Loucy (cell line): ENCODE results near the gene RCL1.

Experiments used
- H2AFZ ChIP-seq: fragments of 200-600 bp; sonication (generic); 2 replicates; pipeline ENCODE4 v1.6.0; 2016; ENCODE audit warnings: antibody characterized with exemption, mild to moderate bottlenecking, low read length, moderate library complexity
- H3F3A ChIP-seq: fragments of 200-600 bp; 2 replicates; pipeline ENCODE4 v1.6.0; 2016; ENCODE audit warnings: antibody characterized with exemption, low read depth, mild to moderate bottlenecking
- H3K27me3 ChIP-seq: fragments of 200-600 bp; sonication (generic); 2 replicates; pipeline ENCODE4 v1.6.1; 2014; ENCODE audit warnings: low read length, mild to moderate bottlenecking; ENCODE audit not compliant: insufficient read depth, poor library complexity, severe bottlenecking
- H3K36me3 ChIP-seq: fragments of 200-600 bp; sonication (generic); 2 replicates; pipeline ENCODE4 v1.6.1; 2016; ENCODE audit warnings: low read length; ENCODE audit not compliant: insufficient read depth
- H3K4me1 ChIP-seq: fragments of 200-600 bp; sonication (generic); 2 replicates; pipeline ENCODE4 v1.5.1; 2014; ENCODE audit warnings: low read length, mild to moderate bottlenecking; ENCODE audit not compliant: insufficient read depth, poor library complexity, severe bottlenecking
- H3K4me2 ChIP-seq: fragments of 200-600 bp; sonication (generic); 2 replicates; pipeline ENCODE4 v1.6.0; 2014; ENCODE audit warnings: antibody characterized with exemption, low read length, low read depth, mild to moderate bottlenecking; ENCODE audit not compliant: poor library complexity, severe bottlenecking
- H3K4me3 ChIP-seq: fragments of 200-600 bp; sonication (generic); 2 replicates; pipeline ENCODE4 v1.5.1; 2014; ENCODE audit warnings: low read length, mild to moderate bottlenecking, mixed read lengths; ENCODE audit not compliant: poor library complexity, severe bottlenecking
- H3K79me2 ChIP-seq: fragments of 200-600 bp; sonication (generic); 2 replicates; pipeline ENCODE4 v1.6.1; 2014; ENCODE audit warnings: low read length; ENCODE audit not compliant: insufficient read depth
- H3K9ac ChIP-seq: fragments of 200-600 bp; sonication (generic); 2 replicates; pipeline ENCODE4 v1.6.0; 2014; ENCODE audit warnings: mild to moderate bottlenecking, low read depth, low read length, moderate library complexity; ENCODE audit not compliant: poor library complexity, severe bottlenecking
- H3K9me2 ChIP-seq: fragments of 200-600 bp; sonication (generic); replicated peaks from 2 replicates; pipeline ENCODE4 v1.6.1; 2016; ENCODE audit warnings: low read depth, low read length, mixed read lengths
- H3K9me3 ChIP-seq: fragments of 200-600 bp; sonication (generic); 2 replicates; pipeline ENCODE4 v1.6.1; 2014; ENCODE audit warnings: mild to moderate bottlenecking, antibody characterized with exemption, low read length, low read depth; ENCODE audit not compliant: insufficient read depth
- H4K20me1 ChIP-seq: fragments of 200-600 bp; sonication (generic); 2 replicates; pipeline ENCODE4 v1.6.0; 2014; ENCODE audit warnings: antibody characterized with exemption, low read length, mild to moderate bottlenecking; ENCODE audit not compliant: insufficient read depth, poor library complexity, severe bottlenecking
- CTCF ChIP-seq: fragments of 200-600 bp; sonication (generic); conservative IDR thresholded peaks from 2 replicates; pipeline ENCODE4 v1.5.1; 2014; ENCODE audit warnings: mild to moderate bottlenecking, antibody characterized with exemption, low read length
- EZH2phosphoT487 ChIP-seq: fragments of 200-600 bp; IDR thresholded peaks from 2 replicates; pipeline ENCODE4 v1.6.1; 2018; ENCODE audit warnings: antibody characterized with exemption, mild to moderate bottlenecking, moderate library complexity, borderline replicate concordance

Gene RCL1

DNA sequence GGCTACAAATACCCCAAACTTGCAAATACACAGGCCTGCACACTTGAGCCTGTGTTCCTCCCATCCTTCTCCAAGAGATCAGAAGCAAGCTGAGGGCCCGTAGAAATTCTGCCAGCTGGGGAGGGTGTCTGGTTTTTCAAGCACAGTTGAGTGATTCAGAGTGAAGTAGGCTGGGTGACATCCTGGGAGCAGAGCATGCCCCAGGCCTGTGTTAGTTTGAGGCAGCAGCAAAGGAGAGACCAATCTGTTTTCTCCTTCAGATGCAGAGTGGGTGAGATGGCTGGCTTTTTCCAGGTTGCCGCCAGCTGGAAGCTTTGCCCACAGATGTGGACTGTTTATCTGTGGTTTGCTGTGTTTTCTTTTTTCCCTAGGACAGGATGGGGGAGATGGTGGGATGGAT is 63.1 kb downstream of the RCL1 start:
- Histone ChIP-seq H3K4me2 (no peak overlapping the region), H3K27me3 (no peaks in the 10 kb centered on the region), H3K9ac (no peak overlapping the region), H3K36me3 (peaks cover 46% of the 10 kb centered on the region; the same call in 1 of the 2 replicates), H3K4me1 (peaks cover 28% of the 10 kb centered on the region), H3K9me3 (no peaks in the 10 kb centered on the region), H3F3A (no peaks in the 10 kb centered on the region), H4K20me1 (no peaks in the 10 kb centered on the region), H3K4me3 (no peak overlapping the region), H3K9me2 (no peaks in the 10 kb centered on the region), H3K79me2 (no peaks in the 10 kb centered on the region), H2AFZ (no peak overlapping the region)
- TF ChIP-seq EZH2phosphoT487 (no peak), CTCF (no peak)

DNA sequence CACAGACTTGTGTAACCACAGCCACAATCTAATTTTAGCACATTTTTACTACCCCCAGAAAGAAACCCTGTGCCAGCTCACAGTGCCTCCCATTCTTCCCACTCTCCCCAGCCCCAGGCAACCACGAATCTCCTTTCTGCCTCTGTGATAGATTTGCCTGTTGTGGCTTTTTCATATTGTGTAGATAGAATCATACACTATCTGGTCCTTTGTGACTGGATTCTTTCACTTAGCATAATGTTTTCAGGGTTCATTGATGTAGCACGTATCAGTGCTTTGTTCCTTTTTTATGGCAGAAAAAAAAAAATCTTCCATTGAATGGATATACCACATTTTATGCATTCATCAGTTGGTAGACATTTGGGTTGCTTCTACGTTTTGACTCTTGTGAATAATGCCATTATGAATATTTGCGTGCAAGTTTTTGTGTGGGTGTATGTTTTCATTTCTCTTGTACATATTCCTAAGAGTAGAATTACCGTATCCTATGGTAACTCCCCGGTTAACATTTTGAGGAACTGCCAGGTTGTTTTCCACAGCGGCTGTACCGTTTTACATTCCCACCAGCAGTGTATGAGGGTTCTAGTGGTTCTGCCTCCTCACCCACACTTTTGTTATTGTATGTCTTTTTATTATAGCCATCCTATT is 64.5 kb downstream of the RCL1 start:
- no peaks in the 10 kb centered on the region for H3K9me2 ChIP-seq
- no peaks in the 10 kb centered on the region for H3F3A ChIP-seq
- H2AFZ ChIP-seq, result no peak overlapping the region
- H3K4me1 ChIP-seq, result peaks cover 28% of the 10 kb centered on the region
- TF ChIP-seq EZH2phosphoT487, result no peak
- H3K9me3 ChIP-seq, result no peaks in the 10 kb centered on the region
- H3K4me3 ChIP-seq, result no peak overlapping the region
- no peaks in the 10 kb centered on the region for H3K79me2 ChIP-seq
- no peak overlapping the region for H3K9ac ChIP-seq
- H4K20me1 ChIP-seq, result no peaks in the 10 kb centered on the region
- H3K36me3 ChIP-seq, result peaks cover 41% of the 10 kb centered on the region; the same call in 1 of the 2 replicates
- H3K27me3 ChIP-seq, result no peaks in the 10 kb centered on the region
- H3K4me2 ChIP-seq, result no peak overlapping the region

DNA sequence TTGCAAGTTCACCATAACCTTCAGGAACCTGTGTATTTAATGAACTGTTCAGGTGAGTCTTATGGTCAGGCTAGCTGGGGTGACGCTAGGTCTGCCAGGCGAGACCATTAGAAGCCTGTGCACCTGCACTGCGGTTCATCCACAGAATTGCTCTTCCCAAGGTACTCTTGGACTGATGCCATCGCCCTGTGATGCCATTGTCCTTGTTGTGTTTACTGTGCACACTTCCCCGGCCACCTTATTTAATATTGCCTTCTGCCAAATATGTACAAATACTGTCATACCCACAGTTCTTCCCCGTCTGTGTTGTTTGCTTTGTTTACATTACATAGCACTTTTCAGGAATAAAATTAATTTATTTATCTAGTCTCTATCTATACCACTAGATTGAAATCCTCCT is 66.3 kb downstream of the RCL1 start:
- H3K36me3 ChIP-seq, result peaks cover 31% of the 10 kb centered on the region; the same call in 1 of the 2 replicates
- no peak for TF ChIP-seq CTCF
- no peak for TF ChIP-seq EZH2phosphoT487
- no peaks in the 10 kb centered on the region for H3K9me3 ChIP-seq

DNA sequence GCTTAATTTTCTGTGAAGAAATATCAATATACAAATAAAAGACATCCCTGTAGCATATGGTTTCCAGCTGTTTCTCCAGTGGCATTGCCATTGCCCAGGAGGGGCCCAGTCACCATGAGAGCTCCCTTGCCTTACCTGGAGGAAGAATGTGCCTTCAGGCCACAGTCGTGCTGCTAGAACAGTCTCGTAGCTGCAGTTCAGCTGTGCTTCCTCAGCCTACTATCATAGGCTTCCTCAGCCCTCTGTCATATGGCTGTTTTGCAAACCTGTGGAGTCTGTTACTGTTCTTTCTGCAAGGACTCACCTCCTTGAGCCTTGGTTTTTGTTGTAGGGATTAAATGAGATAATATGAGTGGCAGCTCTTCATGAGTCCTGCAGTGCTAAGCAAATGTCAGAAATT is 67.6 kb downstream of the RCL1 start:
- Histone ChIP-seq H2AFZ (no peak overlapping the region), H3K9me3 (no peaks in the 10 kb centered on the region), H3K4me1 (peaks cover 47% of the 10 kb centered on the region), H3K9me2 (no peaks in the 10 kb centered on the region), H3K9ac (no peak overlapping the region), H3K4me2 (no peak overlapping the region), H3K27me3 (no peaks in the 10 kb centered on the region), H3K4me3 (no peak overlapping the region), H4K20me1 (no peaks in the 10 kb centered on the region), H3F3A (no peaks in the 10 kb centered on the region), H3K79me2 (no peaks in the 10 kb centered on the region), H3K36me3 (peaks cover 29% of the 10 kb centered on the region; the same call in 1 of the 2 replicates)
- TF ChIP-seq CTCF (no peak), EZH2phosphoT487 (no peak)

More for the DNA sequence above, 66.3 kb downstream of the RCL1 start:
- H4K20me1 ChIP-seq, result no peaks in the 10 kb centered on the region
- H3F3A ChIP-seq, result no peaks in the 10 kb centered on the region
- no peaks in the 10 kb centered on the region for H3K79me2 ChIP-seq
- no peak overlapping the region for H3K4me3 ChIP-seq
- peaks cover 38% of the 10 kb centered on the region for H3K4me1 ChIP-seq
- no peak overlapping the region for H3K9ac ChIP-seq
- H3K4me2 ChIP-seq, result no peak overlapping the region
- no peak overlapping the region for H2AFZ ChIP-seq
- H3K9me2 ChIP-seq, result no peaks in the 10 kb centered on the region
- H3K27me3 ChIP-seq, result no peaks in the 10 kb centered on the region
